HFFc6 (cell line): ENCODE measurements around the gene STX16. TPM values are rescaled to one million over a fixed set of nuclear protein-coding genes. Genes with fewer than 3 reads are reported as not detected.
A peak's percentile ranks its signal among the peaks of the same experiment; 100 is the strongest.

ENCODE experiments used
- DNase-seq: peaks from one replicate; pipeline ENCODE4 v3.0.0-alpha.2; 2018
- H3K27ac Mint-ChIP-seq: 2 replicates; pipeline ENCODE4 v1.8.0; 2020; ENCODE audit warnings: mild to moderate bottlenecking, mixed read lengths
- H3K27me3 Mint-ChIP-seq: 2 replicates; pipeline ENCODE4 v1.8.0; 2021; ENCODE audit warnings: mild to moderate bottlenecking, moderate library complexity, mixed read lengths; ENCODE audit not compliant: insufficient read depth
- H3K36me3 Mint-ChIP-seq: 2 replicates; pipeline ENCODE4 v1.8.0; 2021; ENCODE audit warnings: low read depth, mixed read lengths
- H3K4me1 Mint-ChIP-seq: 2 replicates; pipeline ENCODE4 v1.8.0; 2020; ENCODE audit warnings: low read depth, mixed read lengths
- H3K4me3 Mint-ChIP-seq: 2 replicates; pipeline ENCODE4 v1.8.0; 2020; ENCODE audit warnings: mild to moderate bottlenecking, moderate library complexity, mixed read lengths
- H3K9me3 Mint-ChIP-seq: 2 replicates; pipeline ENCODE4 v1.8.0; 2020; ENCODE audit warnings: mild to moderate bottlenecking, mixed read lengths
- total RNA-seq, 6 experiments: library from RNA; stranded (reverse); fragmentation: NEBNext Ultra II Directional; extraction: Animal tissue kit (Norgen Biotek cat#: 25700); gene quantifications; 2 replicates in 1 of 6; 3 replicates in 5 of 6; pipeline ENCODE4 v1.2.3, GENCODE V29; 2021
- TF ChIP-seq, protein P1 (sequence below): fragments of 200-600 bp; sonication (generic); IDR thresholded peaks from 2 replicates; pipeline ENCODE4 v1.5.0; 2021; ENCODE audit warnings: antibody characterized with exemption, mild to moderate bottlenecking

Gene STX16
- total RNA-seq, 6 experiments from 2014 or later, result 44.4 to 51.8 (median 48.3) TPM

DNA sequence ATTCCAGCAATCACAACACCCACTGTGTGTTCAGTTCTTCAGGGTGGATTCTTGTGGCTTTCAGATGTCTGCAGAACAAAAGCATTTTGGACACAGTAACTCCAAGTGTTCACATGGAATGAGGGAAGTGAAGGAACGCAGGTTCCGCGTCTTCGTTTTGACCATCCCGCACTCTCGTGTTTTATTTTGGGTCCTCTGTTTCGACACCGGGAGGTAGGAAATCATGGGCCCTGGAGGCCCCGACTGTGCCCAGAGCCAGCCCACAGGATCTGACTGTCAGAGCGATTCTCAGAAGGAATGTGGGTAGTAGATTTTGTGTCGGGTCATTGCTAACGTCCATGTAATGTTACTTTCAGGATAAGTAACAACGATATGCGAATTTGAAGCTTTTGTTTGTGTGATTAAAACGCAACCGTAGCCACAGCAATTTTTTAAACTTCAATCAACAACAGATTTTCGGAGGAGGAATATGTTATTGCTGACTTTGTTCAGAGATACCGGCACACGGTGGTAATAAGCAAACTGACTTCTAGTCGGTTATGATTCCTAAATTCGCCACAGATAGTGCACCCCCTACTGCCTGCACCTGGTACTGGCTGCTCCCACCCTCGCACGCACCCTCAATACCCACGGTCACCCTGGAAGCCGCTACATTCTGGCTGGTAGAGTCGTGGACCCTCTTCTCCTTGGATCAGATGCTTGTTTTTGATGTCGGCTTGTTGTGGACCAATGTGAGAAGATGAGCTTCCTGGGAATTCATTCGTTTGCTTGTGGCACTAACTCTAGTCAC lies 52.0 kb downstream of the STX16 start:
- Mint-ChIP-seq H3K27me3 (no peaks in the 10 kb centered on the region; the same call in 1 of the 2 replicates), H3K4me1 (no peaks in the 10 kb centered on the region), H3K4me3 (no peak overlapping the region), H3K36me3 (peaks cover 18% of the 10 kb centered on the region), H3K9me3 (no peaks in the 10 kb centered on the region), H3K27ac (no peak overlapping the region)
- no peak for DNase-seq
- TF ChIP-seq, protein P1, sequence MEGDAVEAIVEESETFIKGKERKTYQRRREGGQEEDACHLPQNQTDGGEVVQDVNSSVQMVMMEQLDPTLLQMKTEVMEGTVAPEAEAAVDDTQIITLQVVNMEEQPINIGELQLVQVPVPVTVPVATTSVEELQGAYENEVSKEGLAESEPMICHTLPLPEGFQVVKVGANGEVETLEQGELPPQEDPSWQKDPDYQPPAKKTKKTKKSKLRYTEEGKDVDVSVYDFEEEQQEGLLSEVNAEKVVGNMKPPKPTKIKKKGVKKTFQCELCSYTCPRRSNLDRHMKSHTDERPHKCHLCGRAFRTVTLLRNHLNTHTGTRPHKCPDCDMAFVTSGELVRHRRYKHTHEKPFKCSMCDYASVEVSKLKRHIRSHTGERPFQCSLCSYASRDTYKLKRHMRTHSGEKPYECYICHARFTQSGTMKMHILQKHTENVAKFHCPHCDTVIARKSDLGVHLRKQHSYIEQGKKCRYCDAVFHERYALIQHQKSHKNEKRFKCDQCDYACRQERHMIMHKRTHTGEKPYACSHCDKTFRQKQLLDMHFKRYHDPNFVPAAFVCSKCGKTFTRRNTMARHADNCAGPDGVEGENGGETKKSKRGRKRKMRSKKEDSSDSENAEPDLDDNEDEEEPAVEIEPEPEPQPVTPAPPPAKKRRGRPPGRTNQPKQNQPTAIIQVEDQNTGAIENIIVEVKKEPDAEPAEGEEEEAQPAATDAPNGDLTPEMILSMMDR, result peak; percentile 63

GRCh38 chr20:58703765-58704371 lies 52.8 kb downstream of the STX16 start:
- TF ChIP-seq, protein P1, result no peak
- H3K4me3 Mint-ChIP-seq, result no peak overlapping the region
- DNase-seq, result no peak
- peaks cover 18% of the 10 kb centered on the region for H3K36me3 Mint-ChIP-seq
- no peaks in the 10 kb centered on the region for H3K27me3 Mint-ChIP-seq
- H3K4me1 Mint-ChIP-seq, result no peaks in the 10 kb centered on the region
- no peak overlapping the region for H3K27ac Mint-ChIP-seq
- H3K9me3 Mint-ChIP-seq, result no peaks in the 10 kb centered on the region

DNA sequence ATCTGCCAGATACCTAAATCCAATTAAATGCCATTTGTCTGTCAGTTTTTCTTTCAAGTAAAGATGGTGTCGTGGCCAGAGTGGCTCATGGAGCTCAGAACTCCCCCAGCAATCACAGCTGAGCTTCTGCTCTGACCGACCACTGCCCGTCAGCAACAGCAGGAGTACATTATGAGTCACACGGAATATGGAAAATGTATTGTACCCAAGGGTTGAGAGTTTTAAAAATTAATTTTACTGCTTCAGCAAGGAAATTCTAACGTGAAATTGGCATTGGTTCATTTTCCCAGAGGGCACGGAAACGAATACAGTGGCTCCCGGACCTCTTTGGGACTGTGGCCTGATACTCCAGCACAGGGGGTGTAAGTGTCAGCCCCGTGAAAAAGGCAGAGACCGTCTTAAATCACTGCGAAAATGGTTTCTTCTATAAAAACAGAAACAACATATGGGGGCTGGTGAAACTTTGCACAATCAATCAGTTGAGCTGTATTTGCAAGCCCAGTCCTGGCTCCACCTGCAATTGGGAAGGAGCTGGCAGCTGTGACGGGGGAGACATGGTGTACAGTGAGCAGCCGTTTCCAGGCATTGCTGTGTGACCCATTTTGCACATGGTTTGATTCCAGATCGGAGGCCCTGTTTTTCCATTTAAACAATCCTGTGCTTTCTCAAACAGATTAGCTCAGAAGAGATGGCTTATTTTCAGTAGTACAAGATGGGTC lies 54.3 kb downstream of the STX16 start:
- no peak for DNase-seq
- Mint-ChIP-seq H3K36me3 (peaks cover 18% of the 10 kb centered on the region), H3K9me3 (no peaks in the 10 kb centered on the region), H3K27me3 (no peaks in the 10 kb centered on the region), H3K4me1 (no peaks in the 10 kb centered on the region), H3K27ac (no peak overlapping the region), H3K4me3 (no peak overlapping the region)
- TF ChIP-seq, protein P1, result no peak

- Mint-ChIP-seq H3K9me3 (no peaks in the 10 kb centered on the region), H3K36me3 (peaks cover 18% of the 10 kb centered on the region), H3K27ac (no peak overlapping the region), H3K4me1 (no peaks in the 10 kb centered on the region), H3K27me3 (no peaks in the 10 kb centered on the region), H3K4me3 (no peak overlapping the region)
- TF ChIP-seq, protein P1, result no peak
- no peak for DNase-seq
Measured at GRCh38 chr20:58706150-58706892, 55.2 kb downstream of the STX16 start.

- Mint-ChIP-seq H3K4me1 (no peaks in the 10 kb centered on the region), H3K36me3 (peaks cover 18% of the 10 kb centered on the region), H3K9me3 (no peaks in the 10 kb centered on the region), H3K27ac (no peak overlapping the region), H3K4me3 (no peak overlapping the region), H3K27me3 (no peaks in the 10 kb centered on the region)
- TF ChIP-seq, protein P1, result no peak
- DNase-seq, result no peak
Measured at GRCh38 chr20:58706975-58707681, 56.0 kb downstream of the STX16 start.
